ENCODE data around the gene GAST.

DNA sequence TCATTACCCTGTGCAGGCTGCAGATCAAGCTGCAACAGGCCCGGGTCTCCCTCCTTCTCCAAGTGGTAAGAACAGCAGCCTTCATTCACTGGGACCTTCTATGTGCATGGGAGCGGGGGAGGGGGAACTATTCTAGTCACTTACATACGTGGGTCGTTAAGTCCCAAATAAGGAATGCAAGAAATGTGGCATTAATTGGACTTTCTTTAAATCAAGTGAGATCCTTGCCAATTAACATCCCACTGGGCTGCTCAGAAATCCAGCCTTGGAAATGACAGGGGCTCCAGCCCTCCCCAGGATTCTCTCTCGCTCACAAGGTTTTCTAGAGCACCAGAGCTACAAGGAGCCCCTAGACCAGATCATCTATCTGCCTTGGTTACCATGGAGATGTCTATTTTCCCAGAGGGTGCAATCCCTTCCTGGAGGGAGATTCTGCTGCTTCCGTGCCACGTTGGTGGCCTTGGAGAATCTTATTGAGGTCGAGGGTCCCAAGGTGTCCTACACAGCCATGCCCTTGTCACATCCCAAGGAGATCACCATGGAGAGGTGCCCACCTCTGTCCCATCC lies 28.6 kb upstream of the GAST start:
- TF ChIP-seq POLR2A (IDR thresholded peaks at IDR 0.05; ENCODE audit: low read depth, low read length) (no peak), POLR2AphosphoS5 (IDR thresholded peaks at IDR 0.05; ENCODE audit: low read depth, low read length) (no peak)

Data from GM12892 (cell line).